HG03064 (cell line): Measurements from ENCODE around the gene SLCO2B1.

Source experiments
- ATAC-seq: cut with Tn5 transposase; IDR thresholded peaks from one replicate; pipeline ENCODE4 v1.9.1; 2021; ENCODE audit warnings: low read depth; ENCODE audit not compliant: unreplicated experiment

SLCO2B1 gene

GRCh38 chr11:75191330-75191717 is 40.4 kb downstream of the SLCO2B1 start:
- ATAC-seq = no peak

GRCh38 chr11:75193271-75193670 is 42.4 kb downstream of the SLCO2B1 start:
- no peak for ATAC-seq

GRCh38 chr11:75193711-75194110 is 42.8 kb downstream of the SLCO2B1 start:
- ATAC-seq = no peak

- no peak for ATAC-seq
These were observed 43.2 kb downstream of the SLCO2B1 start for GRCh38 chr11:75194147-75194546.

DNA sequence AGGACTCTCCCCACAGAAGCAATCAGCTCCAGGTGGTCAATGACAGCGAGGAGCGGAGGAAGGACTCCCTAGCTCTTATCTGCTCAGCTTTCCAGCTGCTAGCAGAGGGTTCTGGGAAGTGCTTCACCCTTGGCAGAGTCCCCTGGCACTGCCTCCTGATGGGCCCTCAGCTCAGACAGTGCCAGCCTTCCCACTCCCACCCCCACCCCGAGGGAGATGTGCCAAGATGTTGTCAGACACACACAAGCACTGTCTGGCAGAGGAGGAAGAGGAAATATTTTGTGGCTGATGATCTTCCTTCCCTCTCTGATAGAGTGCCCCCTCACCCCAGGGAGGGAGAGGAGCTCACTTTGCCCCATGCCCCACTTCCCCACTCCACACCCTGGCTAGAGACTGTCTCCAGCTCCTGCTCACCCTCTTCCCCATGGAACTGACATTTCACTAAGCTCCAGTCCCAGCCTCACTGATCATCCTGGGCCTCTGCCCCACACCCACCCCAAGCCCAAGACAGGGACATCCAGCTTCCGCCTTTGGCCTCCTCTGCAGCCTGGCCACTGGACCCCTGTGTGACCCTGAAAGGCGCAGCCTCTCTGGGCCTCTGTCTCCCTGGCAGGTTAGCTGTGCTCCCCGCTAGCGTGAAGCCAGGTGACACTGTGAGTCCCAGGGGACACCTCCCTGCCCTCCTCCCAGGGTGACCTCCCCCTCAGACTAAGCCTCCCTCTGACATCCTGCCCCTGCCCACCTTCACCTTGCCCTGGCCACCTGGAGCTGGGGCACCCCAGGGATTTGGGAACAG is 44.5 kb downstream of the SLCO2B1 start:
- ATAC-seq = no peak

DNA sequence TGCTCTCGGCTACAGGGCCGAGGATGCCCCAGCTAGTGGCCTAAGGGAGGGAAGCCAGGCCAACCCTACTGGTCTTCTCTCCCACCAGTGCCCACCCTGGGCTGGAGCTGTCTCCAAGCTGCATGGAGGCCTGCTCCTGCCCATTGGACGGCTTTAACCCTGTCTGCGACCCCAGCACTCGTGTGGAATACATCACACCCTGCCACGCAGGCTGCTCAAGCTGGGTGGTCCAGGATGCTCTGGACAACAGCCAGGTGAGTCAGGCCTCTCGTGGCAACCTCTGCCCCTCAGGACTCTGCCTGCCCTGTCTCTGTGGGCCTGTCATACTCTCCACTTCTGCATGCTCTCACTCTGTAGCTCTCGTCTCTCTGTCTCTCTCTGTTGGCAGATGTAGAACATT is 45.5 kb downstream of the SLCO2B1 start:
- no peak for ATAC-seq

DNA sequence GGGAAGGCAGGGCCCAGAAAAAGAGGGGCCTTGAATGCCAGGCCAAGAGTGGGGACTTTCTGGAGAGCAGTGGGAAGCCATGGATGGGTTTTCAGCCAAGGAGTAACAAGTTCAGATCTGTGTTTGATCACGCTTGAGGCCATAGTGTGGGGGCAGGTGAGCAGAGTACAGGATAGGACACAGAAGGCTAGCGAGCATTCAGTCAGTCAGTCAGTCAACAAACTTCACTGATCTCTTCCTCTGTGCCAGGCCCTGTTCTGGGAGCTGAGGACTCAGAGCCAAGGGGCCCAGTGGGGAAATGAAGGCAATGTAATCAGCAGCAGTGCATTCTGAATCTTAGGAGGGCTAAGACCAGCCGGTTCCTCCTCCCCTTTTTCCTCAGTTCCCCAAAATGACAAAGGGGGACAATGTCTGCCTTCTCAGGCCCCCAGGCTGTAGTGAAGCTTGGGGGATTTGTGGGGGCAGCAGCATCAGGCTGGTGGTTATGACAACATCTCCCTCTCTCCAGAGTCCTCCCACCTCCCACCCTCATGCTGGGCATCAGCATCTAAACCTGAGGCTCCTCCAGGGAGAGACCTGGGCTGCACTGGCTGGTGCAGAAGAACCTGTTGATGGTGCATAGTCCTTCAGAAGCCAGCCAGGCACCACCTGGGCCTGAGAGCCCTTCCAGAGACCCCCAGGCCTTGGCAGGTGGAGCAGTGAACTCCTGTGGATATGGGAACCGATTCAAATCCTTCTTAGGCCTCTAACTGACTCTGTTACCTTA is 46.8 kb downstream of the SLCO2B1 start:
- no peak for ATAC-seq

DNA sequence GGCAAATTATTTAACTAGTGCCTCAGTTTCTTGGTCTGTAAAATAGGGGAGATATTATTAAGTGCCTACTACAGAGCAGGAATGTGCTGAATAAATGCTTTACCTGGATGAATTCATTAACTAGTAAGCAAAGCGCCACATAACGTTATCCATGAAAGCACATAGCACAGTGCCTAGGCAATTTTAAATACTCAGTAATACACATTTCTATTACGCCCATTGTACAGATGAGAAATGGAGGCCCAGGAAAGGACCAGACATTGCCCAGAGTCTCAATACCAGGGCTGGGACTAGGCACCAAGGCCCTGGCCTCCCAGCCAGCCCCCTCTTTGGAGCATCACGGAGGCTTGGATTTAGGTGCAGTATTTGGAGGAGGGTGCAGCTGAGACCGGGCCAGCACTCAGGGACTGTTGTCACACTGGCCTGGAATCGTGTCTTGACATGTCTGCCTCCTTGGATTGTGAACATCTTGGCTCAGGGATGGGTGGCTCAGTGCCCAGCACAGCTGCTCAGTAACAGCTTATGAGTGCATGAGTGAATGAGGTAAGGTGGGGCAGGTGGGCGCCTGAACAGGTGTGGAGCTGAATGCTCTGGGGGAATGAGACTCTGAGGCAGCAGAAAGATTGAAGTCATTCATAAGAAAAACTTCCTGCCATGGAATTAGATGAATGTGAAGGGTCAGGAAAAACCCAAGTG is 47.5 kb downstream of the SLCO2B1 start:
- ATAC-seq = no peak

DNA sequence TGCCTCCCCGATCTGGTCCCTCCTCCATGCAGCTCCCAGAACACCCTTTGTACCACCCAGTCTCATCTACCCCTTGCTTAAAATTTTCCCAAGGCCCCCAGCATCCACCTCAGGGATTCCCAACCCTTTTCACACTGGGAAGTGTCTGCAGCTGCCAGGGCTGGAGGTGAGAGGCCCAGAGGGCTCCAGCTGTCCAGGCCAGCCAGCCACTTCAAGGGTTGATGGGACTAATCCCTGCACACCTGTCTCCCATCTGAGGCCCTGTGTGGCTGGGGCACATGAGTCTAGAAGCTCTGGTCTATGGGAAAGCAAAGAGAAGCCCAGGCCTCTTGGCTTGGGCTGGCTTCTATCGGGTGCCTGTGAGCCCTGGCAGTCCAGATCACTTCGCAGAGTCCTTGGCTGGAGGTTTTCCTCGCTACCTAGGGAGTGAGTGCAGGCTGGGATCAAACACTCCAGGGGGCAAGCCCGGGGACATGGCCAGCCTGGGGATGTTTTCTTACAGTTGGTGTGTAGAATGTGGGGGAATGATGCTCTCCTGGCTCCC is 48.6 kb downstream of the SLCO2B1 start:
- no peak for ATAC-seq

GRCh38 chr11:75200051-75200450 is 49.1 kb downstream of the SLCO2B1 start:
- ATAC-seq = no peak

GRCh38 chr11:75200531-75200930 is 49.6 kb downstream of the SLCO2B1 start:
- no peak for ATAC-seq

DNA sequence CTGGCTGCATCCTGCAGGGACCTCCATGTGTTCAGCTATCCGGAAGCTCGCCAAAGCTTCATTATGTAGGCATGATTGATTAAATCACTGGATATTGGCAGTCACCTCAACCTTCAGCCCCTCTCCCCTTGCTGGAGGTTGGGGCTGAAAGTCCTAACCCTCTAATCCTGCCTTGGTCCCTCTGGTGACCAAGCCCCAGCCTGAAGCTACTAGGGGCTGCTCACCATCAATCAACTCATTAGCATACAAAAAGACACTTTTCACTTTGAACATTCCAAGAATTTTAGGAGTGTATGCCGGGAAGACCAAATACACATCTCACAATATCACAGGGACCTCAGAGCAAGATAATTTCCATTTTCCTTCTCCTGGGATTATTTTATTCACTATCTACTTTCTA is 50.9 kb downstream of the SLCO2B1 start:
- no peak for ATAC-seq

- ATAC-seq = no peak
These were observed 51.3 kb downstream of the SLCO2B1 start for GRCh38 chr11:75202195-75202594.

DNA sequence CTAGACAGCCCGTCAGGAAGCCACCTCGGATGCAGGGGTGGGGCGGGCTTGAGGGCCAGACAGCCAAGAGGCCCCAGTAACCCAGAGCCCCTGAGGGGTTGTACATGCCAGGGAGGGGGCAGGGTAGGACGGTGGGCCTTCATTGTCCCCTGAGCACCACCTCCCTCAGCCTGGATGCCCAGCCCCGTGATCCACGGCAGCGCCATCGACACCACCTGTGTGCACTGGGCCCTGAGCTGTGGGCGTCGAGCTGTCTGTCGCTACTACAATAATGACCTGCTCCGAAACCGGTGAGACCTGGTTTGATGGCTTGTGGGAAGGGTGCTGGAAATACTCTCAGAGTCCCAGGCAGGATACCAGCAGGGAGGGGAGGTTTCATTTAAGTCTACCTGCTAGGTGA is 52.2 kb downstream of the SLCO2B1 start:
- no peak for ATAC-seq

DNA sequence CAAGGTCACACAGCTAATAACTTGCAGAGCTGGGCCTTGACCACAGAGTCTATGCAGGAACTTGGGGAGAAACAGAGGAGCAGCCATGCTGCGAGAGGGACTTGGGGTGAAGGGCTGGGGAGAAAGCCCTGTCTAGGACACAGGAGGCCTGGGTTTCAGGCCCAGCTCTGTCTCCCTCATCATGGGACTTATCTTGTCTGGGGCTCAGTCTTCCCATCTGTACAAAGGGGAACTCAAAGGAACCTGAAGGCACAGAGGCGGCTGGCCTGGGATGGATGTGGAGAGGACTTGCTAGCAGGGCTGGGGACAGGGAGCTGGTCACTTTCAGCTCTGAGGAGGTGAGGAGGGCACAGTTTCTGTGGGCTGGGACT is 52.7 kb downstream of the SLCO2B1 start:
- ATAC-seq = no peak

- no peak for ATAC-seq
These were observed 53.2 kb downstream of the SLCO2B1 start for GRCh38 chr11:75204012-75204674.

- ATAC-seq = no peak
These were observed 54.0 kb downstream of the SLCO2B1 start for GRCh38 chr11:75204685-75205563.

DNA sequence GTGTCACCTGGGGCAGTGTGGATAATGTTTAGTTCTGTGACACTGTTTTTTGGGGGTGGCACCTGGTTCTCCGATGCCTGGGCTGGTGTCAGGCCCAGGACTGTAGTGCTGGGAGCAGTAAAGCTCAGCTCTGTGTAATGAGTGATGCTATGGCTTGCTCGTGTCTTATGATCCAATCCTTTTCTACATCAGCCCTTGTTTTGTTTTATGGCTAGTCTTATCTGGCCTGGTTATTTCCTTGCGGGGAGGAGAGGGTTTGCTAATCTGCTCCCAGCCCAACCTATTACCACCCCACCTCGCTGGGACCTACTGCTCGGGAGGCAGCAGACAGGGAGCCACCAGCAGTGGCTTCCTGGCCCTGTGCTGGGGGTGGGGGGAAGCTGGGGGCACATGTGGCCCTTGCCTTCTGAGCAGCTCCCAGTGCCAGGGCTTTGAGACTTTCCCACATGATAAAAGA is 54.7 kb downstream of the SLCO2B1 start:
- ATAC-seq = no peak

- ATAC-seq = no peak
These were observed 57.5 kb downstream of the SLCO2B1 start for GRCh38 chr11:75208446-75208845.

DNA sequence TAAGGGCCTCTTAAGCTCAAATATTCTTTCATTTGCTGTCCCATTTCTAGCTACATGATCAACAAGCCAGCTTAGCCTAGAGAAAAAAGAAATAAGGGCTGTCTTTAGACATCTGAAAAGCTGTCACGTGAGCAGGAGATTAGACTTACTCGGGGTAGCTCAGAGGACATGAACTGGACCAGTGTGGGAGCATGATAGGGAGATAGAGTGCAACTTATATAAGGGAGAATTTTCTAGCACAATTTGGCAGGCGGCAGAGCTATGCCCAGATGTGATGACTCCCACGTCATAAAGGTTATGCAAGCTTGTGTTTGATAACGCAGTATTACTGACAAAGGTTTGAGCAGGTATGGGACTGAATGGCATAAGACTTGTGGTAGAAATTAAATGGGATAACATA is 61.5 kb downstream of the SLCO2B1 start:
- no peak for ATAC-seq
